SK-N-SH treated with all-trans-retinoic acid at 6 μM for 48 hours (cell line): Measurements from ENCODE around the gene SLC25A33.

Experiments
- ATAC-seq: fragments of 200-7000 bp; cut with Tn5 transposase; 3 replicates; pipeline ENCODE4 v1.9.1; 2020; ENCODE audit warnings: mild to moderate bottlenecking, moderate library complexity
- ARNTL ChIP-seq: fragments of 450-650 bp; formaldehyde crosslinking; IDR thresholded peaks from 2 replicates; pipeline ENCODE4 v1.5.0; 2020; ENCODE audit warnings: low read depth, mild to moderate bottlenecking, moderate library complexity, borderline replicate concordance
- BACH2 ChIP-seq: fragments of 250-450 bp; sonication (Bioruptor Pico); IDR thresholded peaks from 2 replicates; pipeline ENCODE4 v1.9.0; 2021; ENCODE audit warnings: mild to moderate bottlenecking, borderline replicate concordance
- CREB5 ChIP-seq: fragments of 250-450 bp; sonication (Bioruptor Pico); IDR thresholded peaks from 2 replicates; pipeline ENCODE4 v1.5.1; 2020; ENCODE audit warnings: low read depth, mild to moderate bottlenecking, moderate library complexity
- CSDC2 ChIP-seq: fragments of 250-450 bp; sonication (Bioruptor Pico); IDR thresholded peaks from 2 replicates; pipeline ENCODE4 v1.5.0; 2020; ENCODE audit warnings: mild to moderate bottlenecking, moderate library complexity
- ESRRG ChIP-seq: fragments of 250-450 bp; sonication (Bioruptor Pico); IDR thresholded peaks from 2 replicates; pipeline ENCODE4 v1.6.1; 2021; ENCODE audit warnings: mild to moderate bottlenecking
- GLIS3 ChIP-seq: fragments of 250-450 bp; sonication (Bioruptor Pico); IDR thresholded peaks from 2 replicates; pipeline ENCODE4 v1.5.0; 2020; ENCODE audit warnings: mild to moderate bottlenecking, moderate library complexity
- PATZ1 ChIP-seq: fragments of 250-450 bp; sonication (Bioruptor Pico); IDR thresholded peaks from 2 replicates; pipeline ENCODE4 v1.8.0; 2020; ENCODE audit warnings: mild to moderate bottlenecking, moderate library complexity, borderline replicate concordance
- POU6F1 ChIP-seq: fragments of 250-450 bp; sonication (Bioruptor Pico); IDR thresholded peaks from 2 replicates; pipeline ENCODE4 v1.8.0; 2021; ENCODE audit warnings: low read depth, mild to moderate bottlenecking, moderate library complexity, borderline replicate concordance
- PPARA ChIP-seq: fragments of 250-450 bp; sonication (Bioruptor Pico); IDR thresholded peaks from 2 replicates; pipeline ENCODE4 v1.5.0; 2020; ENCODE audit warnings: mild to moderate bottlenecking, borderline replicate concordance
- RARB ChIP-seq: fragments of 250-450 bp; sonication (Bioruptor Pico); IDR thresholded peaks from 2 replicates; pipeline ENCODE4 v1.8.0; 2021; ENCODE audit warnings: mild to moderate bottlenecking, moderate library complexity
- SNAI2 ChIP-seq: fragments of 250-450 bp; sonication (Bioruptor Pico); IDR thresholded peaks from 2 replicates; pipeline ENCODE4 v1.5.0; 2020; ENCODE audit warnings: mild to moderate bottlenecking, moderate library complexity
- TSHZ2 ChIP-seq: fragments of 250-450 bp; sonication (Bioruptor Pico); IDR thresholded peaks from 2 replicates; pipeline ENCODE4 v1.5.0; 2020; ENCODE audit warnings: mild to moderate bottlenecking, moderate library complexity
- ZC3H10 ChIP-seq: fragments of 250-450 bp; sonication (Bioruptor Pico); IDR thresholded peaks from 2 replicates; pipeline ENCODE4 v1.5.1; 2021; ENCODE audit warnings: mild to moderate bottlenecking, moderate library complexity
- ZFP3 ChIP-seq: fragments of 250-450 bp; sonication (Bioruptor Pico); IDR thresholded peaks from 2 replicates; pipeline ENCODE4 v1.5.0; 2020; ENCODE audit warnings: mild to moderate bottlenecking, moderate library complexity
- ZFP30 ChIP-seq: fragments of 450-650 bp; formaldehyde crosslinking; IDR thresholded peaks from 2 replicates; pipeline ENCODE4 v1.5.0; 2022; ENCODE audit warnings: mild to moderate bottlenecking, moderate library complexity
- ZNF565 ChIP-seq: fragments of 450-650 bp; formaldehyde crosslinking; conservative IDR thresholded peaks from 2 replicates; pipeline ENCODE4 v1.5.0; 2020; ENCODE audit warnings: low read depth, mild to moderate bottlenecking, moderate library complexity
- ZNF70 ChIP-seq: fragments of 450-650 bp; formaldehyde crosslinking; IDR thresholded peaks from 2 replicates; pipeline ENCODE4 v1.5.0; 2020; ENCODE audit warnings: mild to moderate bottlenecking, moderate library complexity
- ZNF8 ChIP-seq: fragments of 450-650 bp; formaldehyde crosslinking; IDR thresholded peaks from 2 replicates; pipeline ENCODE4 v1.5.0; 2020; ENCODE audit warnings: mild to moderate bottlenecking, moderate library complexity

SLC25A33 gene

GRCh38 chr1:9591669-9592509 is 52.6 kb downstream of the SLC25A33 start:
- ATAC-seq, result no peak
- no peak for TF ChIP-seq POU6F1 (CRISPR knock-in tag)
- no peak for TF ChIP-seq ESRRG
- no peak for TF ChIP-seq PATZ1
- no peak for TF ChIP-seq ZNF70 (CRISPR knock-in tag)
- no peak for TF ChIP-seq ZC3H10 (CRISPR knock-in tag)
- no peak for TF ChIP-seq ZFP3 (CRISPR knock-in tag)
- no peak for TF ChIP-seq RARB (CRISPR knock-in tag)
- no peak for TF ChIP-seq ZNF8
- TF ChIP-seq SNAI2 (CRISPR knock-in tag), result no peak
- TF ChIP-seq, all 23 proteins: peak for 0

- TF ChIP-seq PATZ1, result no peak
- no peak for TF ChIP-seq RARB (CRISPR knock-in tag)
- ATAC-seq, result no peak
These were observed 53.3 kb downstream of the SLC25A33 start for GRCh38 chr1:9592510-9593075.

- TF ChIP-seq GLIS3 (CRISPR knock-in tag) (no peak), PPARA (CRISPR knock-in tag) (no peak), SNAI2 (CRISPR knock-in tag) (no peak), CSDC2 (CRISPR knock-in tag) (no peak), ZNF565 (CRISPR knock-in tag) (no peak), ZFP30 (CRISPR knock-in tag) (no peak), TSHZ2 (CRISPR knock-in tag) (no peak)
- ATAC-seq, result no peak
These were observed 53.9 kb downstream of the SLC25A33 start for GRCh38 chr1:9593147-9593491.

GRCh38 chr1:9593492-9594465 is 54.5 kb downstream of the SLC25A33 start:
- TF ChIP-seq PATZ1 (no peak), ZFP30 (CRISPR knock-in tag) (no peak), SNAI2 (CRISPR knock-in tag) (no peak), GLIS3 (CRISPR knock-in tag) (no peak), ZNF565 (CRISPR knock-in tag) (no peak), ZNF70 (CRISPR knock-in tag) (no peak), CSDC2 (CRISPR knock-in tag) (no peak), CREB5 (CRISPR knock-in tag) (no peak), ARNTL (no peak), BACH2 (CRISPR knock-in tag) (no peak)
- ATAC-seq, result peak; percentile 75
